Fibroblast of skin of right biceps (primary cell): ENCODE measurements around the gene TRNAU1AP.
"Not testable (repeated sequence)": the region's sequence is repeated elsewhere in the genome, so short reads cannot be mapped to it uniquely, and the experiment has no call there.

Experiments used
- DNase-seq: peaks from one replicate; pipeline ENCODE4 v3.0.0-alpha.2; 2013

TRNAU1AP gene

DNA sequence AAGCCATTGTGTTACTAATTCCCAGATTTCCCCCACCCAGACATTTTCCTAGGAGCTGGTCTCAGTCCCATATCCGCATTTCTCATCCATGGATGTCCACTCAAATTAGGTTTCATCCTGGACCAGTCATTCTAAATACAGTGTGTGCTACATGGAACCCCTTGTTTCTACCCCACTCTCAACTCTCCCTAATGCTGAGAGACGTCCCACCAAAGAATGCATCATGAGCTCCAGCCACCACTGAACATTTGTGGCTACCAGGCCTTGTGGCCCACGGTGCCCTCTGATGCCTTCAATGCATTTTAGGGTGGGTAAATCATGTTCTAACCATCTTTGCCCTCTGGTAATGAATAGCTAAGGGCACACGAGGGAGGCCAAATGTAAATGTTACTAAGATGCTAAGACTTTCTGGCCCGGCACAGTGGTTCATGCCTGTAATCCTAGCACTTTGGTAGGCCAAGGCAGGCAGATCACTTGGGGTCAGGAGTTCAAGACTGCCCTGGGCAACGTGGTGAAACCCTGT lies 25.9 kb downstream of the TRNAU1AP start:
- no peak for DNase-seq

DNA sequence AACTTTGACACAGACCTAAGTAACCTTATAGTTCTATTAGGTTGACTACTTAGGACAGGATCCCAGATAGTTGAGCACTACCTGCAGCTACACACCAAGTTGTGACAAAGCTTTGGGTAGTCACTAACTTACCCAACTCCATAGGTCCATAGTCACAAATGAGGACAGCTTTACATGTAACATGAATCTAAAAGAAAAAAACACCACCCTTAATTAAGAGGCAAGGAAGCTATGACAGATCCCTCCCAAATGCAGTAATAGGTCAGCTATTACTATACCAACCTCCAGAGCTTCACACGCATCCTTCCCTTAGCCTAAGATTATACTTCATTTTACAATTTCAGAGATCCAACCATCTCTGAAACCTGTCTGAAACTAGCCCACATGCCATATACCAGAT lies 26.5 kb downstream of the TRNAU1AP start:
- DNase-seq = no peak

DNA sequence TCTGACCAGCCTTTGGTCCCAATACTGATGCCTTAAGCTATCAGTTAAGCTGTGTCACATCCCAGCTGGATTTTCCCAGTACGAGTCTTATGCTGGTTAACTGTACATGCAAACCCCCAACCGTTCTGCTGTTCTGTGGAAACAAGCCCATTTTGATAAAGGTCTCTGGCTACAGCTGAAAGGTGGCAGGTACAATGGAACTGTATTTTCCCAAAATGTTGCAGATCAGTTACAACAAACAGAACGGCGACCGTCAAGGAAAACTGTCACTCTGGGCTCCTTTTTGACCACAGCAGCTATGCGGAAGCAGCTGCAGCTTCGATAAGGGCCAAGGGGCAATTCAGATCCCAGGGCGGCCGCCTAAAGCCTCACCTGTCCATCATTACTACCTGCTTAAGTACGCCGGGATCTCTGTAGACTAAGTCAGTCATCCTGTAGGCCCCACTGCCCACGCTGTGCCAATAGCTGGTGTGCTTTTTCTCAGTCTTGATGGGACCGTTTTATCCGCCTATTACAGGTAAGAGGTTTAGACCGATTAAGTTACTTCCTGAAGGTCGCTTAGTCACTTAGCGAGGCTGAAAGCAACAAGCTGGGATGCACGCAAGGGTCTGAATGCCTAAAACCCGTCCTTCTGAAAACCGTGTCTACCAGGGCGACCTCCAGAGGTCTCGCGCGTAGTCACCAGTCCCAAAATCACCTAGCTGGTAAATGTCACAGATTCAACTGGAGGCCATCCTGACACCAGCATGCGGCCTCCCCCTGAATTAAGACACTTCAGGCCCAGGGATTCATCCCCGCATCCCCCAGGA lies 28.0 kb downstream of the TRNAU1AP start:
- peak; percentile 41 for DNase-seq

DNA sequence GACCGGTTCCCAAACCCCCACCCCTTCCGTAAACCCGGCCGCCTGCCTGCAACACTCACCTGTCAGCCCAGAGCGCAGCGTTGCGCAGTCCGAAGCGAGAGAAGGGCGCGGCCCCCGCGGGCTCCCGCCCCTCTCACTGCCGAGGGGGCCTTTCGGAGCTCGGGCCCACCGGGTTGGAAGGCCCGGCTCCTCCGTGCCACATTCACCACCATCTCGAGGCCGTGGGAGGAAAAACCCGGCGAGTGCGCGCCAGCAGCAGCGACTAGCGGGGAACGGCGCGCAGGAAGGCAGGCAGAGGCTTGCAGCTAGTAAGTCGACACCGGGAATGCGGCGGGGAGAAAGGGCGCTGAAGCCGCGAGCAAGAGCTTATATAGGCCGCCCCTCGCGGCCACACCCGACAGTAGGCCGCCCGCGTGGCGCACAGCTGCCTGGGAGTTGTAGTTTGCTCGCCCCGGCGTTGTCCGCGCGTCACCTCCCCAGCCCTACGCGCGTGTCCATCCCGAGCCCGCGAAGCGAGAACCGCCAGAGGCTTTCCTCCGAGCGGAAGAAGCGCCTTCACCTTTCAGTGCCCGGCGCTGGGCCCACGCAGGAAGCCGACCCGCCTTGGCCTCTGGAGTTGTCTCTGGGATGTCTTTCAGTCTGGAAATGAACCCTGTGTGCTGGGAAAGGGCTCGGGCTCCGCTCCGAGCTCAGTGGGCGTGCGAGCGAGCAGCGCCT lies 28.8 kb downstream of the TRNAU1AP start:
- peak; percentile 96 for DNase-seq

DNA sequence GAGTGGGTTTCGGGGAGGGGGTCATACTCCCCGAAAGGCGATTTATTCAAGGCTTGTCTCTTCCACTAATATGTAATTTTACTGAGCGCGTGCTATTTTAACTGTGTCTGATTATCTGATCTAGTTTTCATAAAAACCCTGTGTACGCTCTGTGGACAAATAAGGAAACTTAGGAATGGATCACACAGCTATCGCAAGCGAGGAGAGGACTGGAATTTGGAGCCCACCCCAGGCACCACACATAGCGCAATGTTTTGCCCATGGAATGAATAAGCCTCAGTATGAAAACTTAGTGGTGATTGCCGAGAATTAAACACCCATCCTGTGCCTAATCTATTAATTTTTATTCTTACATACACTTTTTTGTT lies 29.3 kb downstream of the TRNAU1AP start:
- DNase-seq = peak; percentile 55

DNA sequence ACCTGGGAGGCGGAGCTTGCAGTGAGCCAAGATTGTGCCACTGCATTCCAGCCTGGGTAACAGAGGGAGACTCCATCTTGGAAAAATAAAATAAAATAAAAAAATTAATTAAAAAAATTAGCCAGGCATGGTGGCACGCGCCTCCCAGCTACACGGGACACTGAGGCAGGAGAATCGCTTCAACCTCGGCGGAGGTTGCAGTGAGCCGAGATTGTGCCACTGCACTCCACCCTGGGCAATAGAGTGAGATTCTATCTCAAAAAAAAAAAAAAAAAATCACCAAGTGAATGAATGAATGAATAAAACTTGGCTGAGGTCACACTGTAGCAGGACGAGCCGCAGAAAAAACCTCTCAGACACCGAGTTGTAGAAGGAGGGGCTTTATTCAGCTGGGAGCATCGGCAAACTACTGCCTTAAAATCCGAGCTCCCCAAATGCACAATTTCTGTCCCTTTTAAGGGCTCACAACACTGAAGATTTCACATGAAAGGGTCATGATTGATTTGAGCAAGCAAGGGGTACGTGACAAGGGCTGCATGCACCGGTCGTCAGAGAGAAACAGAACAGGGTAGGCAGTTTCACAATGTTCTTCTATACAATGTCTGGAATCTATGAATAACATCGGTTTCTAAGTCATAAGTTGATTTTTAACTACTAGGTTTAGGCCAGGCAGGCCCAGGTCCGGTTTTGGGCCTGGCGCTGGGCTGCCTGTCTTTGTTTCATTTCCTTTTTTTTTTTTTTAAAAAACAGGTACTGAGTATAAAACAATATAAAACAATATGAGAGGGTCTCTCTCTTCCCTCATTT lies 33.9 kb downstream of the TRNAU1AP start:
- not testable (repeated sequence) for DNase-seq

DNA sequence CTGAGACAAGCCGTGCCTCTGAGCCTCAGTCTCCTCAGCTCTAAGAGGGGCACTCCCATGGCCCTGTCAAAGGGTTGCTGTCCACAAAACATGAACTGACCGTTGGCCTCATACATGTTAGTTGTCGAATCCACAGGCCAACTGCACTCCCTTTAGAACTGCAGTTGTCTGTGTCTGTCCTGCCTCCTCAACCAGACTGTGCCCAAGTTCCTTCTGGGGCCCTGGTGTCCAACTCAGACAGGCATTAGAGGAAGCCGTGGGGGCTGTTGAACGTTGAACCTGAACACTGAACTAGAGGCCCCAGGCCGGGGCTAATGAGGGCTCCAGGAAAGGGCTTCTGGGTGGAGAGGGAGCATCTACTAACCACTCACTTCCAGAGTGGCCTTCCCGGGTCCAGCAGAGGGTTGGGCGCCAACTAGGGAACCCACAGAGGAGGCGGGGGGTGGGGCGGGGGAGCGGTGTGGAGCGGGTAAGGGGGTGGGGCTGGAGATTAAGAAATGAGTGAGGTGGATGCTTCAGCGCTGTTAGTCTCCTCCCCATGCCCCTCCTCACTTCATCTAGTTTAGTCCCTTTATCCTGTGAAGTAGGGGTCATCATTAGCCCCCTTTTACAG lies 38.9 kb downstream of the TRNAU1AP start, which contains the start of gene RAB42:
TSS of gene RAB42 (plus strand) at position 558 of the 613 bp plus-strand sequence. CDS start 247 bp downstream, outside the sequence.
- DNase-seq = peak; percentile 46

DNA sequence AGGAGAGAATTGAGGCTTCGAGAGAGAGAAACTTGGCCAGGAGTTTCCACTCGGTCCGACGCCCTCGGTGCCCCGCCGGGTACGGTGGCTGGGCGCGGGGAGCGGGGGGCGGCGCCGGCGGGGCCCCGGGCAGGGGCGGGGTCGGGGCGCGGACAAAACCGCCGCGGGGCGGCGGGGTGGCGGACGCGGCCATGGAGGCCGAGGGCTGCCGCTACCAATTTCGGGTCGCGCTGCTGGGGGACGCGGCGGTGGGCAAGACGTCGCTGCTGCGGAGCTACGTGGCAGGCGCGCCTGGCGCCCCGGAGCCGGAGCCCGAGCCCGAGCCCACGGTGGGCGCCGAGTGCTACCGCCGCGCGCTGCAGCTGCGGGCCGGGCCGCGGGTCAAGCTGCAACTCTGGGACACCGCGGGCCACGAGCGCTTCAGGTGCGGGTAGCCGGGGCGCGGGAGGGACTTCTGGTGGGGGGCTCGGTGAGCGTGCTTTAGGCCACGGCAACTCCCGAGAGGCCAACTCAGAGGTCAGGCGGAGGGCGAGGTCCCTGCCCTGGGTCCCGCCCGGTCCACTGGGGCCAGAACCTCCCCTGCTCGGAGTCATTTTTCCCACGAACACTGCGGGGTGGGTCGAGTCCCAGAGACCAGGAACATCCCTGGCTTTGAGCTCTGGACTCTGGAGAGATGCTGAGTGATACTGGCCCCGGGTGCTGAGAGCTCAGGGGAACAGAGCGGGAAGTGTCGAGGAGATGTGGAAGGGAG lies 39.6 kb downstream of the TRNAU1AP start:
- no peak for DNase-seq

DNA sequence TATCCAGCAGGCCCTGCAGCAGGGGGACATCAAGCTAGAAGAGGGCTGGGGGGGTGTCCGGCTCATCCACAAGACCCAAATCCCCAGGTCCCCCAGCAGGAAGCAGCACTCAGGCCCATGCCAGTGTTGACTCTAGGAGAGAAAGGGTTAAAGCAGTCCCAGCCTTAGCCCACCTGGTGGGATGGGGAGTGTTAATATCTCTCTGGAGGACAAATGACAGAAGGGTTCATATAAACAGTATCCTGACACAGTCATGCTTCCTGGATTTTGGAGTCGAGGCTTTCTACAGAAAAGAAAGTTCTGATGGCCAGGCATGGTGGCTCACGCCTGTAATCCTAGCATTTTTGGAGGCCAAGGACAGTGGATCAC lies 41.1 kb downstream of the TRNAU1AP start:
- not testable (repeated sequence) for DNase-seq

DNA sequence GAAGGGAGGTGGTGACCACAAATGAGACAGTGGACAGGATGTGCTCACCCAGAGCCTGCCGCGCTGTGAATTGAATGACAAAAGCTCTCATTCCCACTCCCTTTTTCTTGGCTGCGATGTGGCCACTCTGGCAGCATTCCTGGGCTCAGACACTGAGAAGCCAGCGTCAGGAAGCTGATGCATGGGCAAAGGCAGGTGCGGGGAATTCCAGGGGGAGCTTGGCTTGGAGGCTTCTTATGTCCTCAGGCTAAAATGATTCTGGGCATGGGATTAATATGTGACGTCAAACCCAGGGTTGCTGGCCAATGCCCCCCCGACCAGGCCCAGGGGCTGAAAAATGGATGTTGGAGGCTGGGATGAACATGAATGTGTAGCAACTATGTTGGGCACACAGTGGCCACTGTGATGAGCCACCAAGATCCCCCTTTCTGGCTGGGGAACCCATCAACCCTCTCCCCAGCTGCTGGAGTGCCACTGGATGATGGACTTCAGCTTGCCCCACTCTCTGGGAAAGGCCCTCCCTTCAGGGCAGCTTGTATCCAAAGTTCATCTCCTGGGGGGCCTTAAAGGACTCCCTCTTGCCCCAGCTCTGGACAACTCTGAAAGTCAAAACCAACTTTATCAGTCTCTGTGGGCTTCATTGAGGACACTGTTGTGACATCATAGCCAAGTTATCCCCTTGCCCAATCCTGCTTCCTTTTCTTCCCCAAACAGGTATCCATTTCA lies 42.0 kb downstream of the TRNAU1AP start:
- DNase-seq = not testable (repeated sequence)

DNA sequence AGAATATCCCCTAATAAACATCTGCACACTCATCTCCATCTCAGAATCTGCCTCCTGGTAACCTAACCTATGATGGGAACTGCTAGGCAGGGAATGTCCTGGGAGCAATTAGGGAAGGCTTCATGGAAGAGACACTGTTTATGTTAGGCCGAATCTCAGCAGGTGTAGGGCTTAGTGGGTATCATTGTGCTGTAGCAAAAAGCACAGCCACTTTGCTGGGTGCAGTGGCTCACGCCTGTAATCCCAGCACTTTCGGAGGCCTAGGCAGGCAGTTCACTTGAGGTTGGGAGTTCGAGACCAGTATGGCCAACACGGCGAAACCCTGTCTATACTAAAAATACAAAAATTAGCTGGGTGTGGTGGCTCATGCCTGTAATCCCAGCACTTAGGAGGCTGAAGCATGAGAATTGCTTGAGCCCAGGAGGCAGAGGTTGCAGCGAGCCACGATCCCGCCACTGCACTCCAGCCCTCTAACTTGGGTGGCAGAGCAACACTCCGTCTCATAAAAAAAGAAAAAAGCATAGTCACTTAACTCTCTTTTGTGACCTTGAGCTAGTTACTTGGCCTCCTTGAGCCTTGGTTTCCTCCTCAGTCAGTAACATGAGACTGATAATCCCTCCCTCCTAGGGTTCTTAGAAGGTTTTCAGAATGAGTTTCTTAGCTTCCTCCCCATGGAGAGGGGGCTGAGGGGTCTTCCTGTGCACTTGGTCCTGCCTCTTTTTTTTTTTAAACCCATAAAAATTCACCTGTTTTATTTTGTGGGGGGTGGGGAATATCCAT lies 42.7 kb downstream of the TRNAU1AP start:
- no peak for DNase-seq

DNA sequence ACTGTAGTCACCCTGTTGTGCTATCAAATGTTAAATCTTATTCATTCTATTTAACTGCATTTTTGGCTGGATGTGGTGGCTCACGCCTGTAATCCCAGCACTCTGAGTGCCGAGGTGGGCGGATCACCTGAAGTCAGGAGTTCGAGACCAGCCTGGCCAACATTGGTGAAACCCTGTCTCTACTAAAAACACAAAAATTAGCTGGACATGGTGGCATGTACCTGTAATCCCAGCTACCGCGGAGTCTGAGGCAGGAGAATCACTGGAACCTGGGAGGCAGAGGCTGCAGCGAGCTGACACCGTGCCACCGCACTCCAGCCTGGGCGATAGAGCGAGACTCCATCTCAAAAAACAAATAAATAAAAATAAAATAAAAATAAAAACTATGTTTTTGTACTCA lies 43.4 kb downstream of the TRNAU1AP start:
- DNase-seq = not testable (repeated sequence)

DNA sequence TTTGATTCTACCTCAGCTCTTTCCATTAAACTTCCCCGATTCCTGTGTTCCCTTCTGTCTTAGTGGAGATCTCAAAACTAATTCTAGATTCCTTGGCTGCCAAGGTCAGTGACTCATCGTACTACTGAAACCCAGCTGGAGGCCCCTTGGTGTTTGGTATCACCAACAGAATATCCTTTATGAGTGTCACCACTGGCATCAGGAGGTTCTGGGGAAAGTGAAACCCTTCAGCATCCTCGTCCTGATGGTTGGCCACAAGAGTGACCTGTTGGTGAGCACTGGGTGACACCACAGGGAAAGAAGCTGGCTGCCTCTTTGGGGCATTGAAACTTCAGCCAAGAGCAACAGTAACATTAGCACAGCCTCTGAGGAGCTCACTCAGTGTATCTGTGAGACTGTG lies 48.8 kb downstream of the TRNAU1AP start:
- DNase-seq = peak; percentile 89

DNA sequence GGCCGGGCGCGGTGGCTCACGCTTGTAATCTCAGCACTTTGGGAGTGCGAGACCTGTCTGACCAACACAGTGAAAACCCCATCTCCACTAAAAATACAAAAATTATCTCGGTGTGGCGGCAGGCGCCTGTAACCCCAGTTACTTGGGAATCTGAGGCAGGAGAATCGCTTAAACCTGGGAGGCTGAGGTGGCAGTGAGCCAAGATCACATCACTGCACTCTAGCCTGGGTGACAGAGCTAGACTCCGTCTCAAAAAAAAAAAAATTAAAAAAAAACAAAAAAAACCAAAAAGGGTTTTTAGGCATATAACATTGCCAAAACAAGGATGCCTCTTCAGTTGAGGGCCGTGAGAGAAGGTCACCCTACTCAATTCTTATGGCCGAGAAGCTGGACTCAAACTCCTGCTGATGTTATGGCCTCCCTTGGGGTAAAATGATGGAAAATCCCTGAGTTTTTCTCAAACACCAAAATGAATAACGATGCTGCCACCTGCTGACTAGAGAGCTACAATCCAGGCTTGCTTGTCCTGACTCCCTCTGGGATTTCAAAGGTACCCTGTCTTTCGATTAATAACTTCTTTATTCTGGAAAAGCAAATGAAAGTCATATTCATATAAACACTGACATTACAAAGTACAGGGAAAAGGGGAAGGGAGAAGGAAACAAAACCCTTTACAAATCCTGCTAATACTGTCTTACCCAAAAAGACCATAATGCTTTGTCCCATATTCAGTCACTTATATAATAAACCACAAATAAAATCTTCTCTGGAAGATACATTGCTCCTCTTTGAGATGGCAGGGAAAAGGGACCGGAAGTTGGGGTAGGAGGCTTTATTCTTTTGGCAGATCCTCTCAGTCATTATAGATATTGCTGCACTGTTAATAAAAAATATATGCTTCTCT lies 49.9 kb downstream of the TRNAU1AP start:
- peak; percentile 76 for DNase-seq

DNA sequence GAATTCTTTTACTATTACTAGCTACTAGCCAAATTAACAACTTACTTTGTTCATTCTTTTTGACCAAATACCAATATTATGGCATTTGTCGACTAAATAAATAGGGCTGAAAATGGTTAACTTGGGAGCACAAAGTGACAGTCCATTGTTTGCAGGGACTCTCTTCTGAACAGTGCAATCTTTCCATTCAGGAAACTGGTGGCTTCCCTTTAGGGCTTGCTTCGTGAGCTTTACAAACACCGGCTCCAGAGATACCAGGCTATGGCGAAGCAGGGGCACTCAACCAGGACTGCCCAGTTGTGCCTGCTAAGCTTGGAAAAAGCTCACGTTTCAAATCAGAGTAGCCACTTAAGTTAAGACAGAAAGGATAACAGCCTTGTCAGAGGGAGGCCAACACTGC lies 51.5 kb downstream of the TRNAU1AP start:
- no peak for DNase-seq

DNA sequence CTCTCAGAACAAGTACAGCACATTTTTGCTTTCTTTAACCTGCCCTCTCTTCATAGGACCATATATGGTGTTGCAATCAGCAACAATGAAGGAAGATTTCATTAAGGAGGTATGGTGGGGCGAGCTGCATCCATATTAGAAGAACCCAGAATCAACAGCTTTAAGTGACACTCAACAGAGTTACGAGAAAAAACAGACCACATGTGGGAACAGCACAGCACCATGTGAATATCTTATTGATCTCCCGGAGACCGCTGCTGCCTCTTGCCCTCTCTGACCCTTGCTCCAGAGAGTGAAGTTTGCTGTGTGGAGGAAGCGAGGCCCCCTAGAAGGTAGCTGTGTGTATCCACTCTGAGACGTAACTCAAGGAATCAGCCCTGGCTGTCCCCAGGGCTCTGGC lies 52.1 kb downstream of the TRNAU1AP start:
- no peak for DNase-seq

DNA sequence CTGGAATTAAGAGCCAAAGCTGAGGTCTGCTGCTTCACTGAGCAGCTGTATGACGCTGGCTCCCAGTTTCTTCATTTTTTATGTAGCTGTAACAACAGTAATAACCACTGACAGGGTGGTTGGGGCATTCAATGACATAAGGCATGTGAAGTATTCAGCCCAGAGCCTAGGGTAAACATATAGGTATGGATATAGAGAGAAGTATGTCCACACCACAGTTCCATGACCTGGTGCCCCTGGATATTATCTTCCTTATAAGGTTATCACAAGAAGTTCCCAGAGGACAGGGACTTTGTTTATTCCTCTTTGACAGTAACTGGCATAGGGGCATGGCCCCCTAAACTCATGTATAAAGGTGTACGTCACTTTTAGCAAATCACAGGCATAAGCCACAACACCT lies 53.9 kb downstream of the TRNAU1AP start:
- DNase-seq = no peak

DNA sequence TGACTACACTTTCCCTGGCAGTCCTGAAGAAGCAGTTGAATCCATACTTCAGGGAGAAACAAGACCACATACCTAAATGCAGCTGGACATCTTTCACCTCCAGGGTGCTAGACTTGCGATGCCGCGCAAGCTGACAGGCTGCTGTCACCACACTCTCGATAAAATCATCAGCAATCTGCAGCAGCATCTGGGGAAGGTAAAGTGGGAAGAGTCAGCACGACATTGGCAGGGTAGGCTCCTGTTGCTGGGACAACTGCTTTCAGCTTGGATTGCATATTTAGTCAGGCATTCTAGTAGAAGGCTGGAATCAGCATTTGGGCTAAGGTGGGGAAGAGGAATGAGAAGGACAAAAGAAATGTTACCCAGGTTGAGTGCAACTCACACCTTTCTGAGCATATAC lies 60.3 kb downstream of the TRNAU1AP start:
- no peak for DNase-seq
